NB4 (cell line): ENCODE data around the gene TAF10.

Experiments used
- DNase-seq: peaks from one replicate; pipeline ENCODE4 v3.0.0; 2010; ENCODE audit warnings: low read depth
- H3K4me3 ChIP-seq: one replicate; pipeline ENCODE4 v1.5.1; 2011; ENCODE audit warnings: mild to moderate bottlenecking, low read depth, low read length, moderate library complexity
- MAX ChIP-seq: IDR thresholded peaks from 2 replicates; pipeline ENCODE4 v1.6.1; 2011; ENCODE audit warnings: low read depth, low read length
- MYC ChIP-seq: IDR thresholded peaks from 2 replicates; pipeline ENCODE4 v1.6.1; 2011; ENCODE audit warnings: low read depth, low read length
- POLR2A ChIP-seq: IDR thresholded peaks from 2 replicates; pipeline ENCODE4 v1.6.1; 2011; ENCODE audit warnings: mild to moderate bottlenecking; ENCODE audit not compliant: insufficient read length; ENCODE audit errors: extremely low read depth
- TF ChIP-seq, protein P1 (sequence below): IDR thresholded peaks from one replicate; pipeline ENCODE4 v1.5.1; 2012; ENCODE audit warnings: low read depth, low read length

TAF10 gene

DNA sequence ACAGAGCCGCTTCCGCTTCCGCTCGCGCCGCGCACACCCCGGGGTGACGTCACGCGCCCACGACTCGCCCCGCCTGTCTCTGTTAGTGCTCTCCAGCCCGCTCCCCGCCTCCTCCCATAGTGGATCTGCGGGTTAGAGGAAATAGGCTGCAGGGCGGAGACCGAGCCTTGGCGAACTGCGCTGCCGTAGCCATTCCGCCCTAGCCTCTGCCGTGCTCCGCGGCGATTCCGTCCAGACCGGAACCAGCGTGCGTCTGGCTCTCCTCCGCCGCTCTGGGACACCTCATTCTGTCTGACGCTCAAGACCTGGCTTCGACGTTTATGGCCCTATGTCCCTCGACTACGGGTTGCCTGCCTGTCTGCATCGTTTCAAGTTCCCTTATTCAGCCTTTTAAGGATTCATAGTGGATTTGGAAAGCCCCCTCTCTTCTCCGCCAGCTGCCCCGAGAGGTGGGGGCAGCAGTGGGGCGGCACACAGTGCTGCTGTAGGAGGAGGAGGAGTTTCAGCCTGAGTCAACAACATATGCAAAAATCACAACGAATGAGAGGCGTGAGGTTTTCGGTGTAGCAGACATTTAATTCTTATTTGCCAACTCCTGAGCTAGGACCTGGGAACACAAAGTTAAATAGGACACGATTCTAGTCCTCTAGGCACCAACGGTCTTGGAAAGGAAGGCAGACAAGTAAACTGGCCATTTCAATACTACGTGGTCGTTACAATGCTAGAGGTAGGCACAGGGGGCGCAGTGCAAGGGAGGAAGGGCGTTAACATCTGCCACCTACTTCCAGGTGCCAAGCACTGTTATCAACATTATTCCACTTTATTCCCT lies at the start of gene TAF10:
TAF10 (minus strand) TSS at position 4 of the 829 bp plus-strand sequence. CDS start 27 bp downstream, outside the sequence.
- DNase-seq = peak; percentile 98
- TF ChIP-seq MYC = peak; percentile 59; the same call in 1 of the 2 replicates
- TF ChIP-seq POLR2A = peak; percentile 86
- TF ChIP-seq, protein P1, sequence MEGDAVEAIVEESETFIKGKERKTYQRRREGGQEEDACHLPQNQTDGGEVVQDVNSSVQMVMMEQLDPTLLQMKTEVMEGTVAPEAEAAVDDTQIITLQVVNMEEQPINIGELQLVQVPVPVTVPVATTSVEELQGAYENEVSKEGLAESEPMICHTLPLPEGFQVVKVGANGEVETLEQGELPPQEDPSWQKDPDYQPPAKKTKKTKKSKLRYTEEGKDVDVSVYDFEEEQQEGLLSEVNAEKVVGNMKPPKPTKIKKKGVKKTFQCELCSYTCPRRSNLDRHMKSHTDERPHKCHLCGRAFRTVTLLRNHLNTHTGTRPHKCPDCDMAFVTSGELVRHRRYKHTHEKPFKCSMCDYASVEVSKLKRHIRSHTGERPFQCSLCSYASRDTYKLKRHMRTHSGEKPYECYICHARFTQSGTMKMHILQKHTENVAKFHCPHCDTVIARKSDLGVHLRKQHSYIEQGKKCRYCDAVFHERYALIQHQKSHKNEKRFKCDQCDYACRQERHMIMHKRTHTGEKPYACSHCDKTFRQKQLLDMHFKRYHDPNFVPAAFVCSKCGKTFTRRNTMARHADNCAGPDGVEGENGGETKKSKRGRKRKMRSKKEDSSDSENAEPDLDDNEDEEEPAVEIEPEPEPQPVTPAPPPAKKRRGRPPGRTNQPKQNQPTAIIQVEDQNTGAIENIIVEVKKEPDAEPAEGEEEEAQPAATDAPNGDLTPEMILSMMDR = peak; percentile 61
- TF ChIP-seq MAX = peak; percentile 69
- peak within 1 kb of the TSS; percentile 86 for H3K4me3 ChIP-seq

DNA sequence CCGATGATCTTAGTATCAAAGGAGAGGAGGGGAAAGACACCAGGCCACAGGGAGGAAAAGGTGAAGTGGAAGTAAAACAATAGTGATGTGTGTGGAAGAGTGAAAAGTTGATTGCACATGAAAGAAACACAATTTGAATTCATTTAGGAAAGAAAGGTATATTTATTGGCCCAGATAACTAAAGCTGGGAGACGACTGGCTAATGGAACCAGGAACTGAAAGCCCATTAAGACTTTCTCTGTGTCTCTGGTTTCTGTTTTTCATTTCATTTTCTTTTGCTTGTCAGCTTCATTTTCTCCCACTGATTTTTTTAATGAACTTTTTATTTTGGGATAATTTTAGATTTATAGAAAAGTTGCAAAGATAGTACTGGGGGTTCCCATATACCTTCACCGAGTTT lies 48.7 kb upstream of the TAF10 start:
- TF ChIP-seq MAX = no peak
- TF ChIP-seq POLR2A = no peak
- TF ChIP-seq, protein P1 = no peak
- TF ChIP-seq MYC = no peak
- no peak overlapping the region for H3K4me3 ChIP-seq
- DNase-seq = no peak

DNA sequence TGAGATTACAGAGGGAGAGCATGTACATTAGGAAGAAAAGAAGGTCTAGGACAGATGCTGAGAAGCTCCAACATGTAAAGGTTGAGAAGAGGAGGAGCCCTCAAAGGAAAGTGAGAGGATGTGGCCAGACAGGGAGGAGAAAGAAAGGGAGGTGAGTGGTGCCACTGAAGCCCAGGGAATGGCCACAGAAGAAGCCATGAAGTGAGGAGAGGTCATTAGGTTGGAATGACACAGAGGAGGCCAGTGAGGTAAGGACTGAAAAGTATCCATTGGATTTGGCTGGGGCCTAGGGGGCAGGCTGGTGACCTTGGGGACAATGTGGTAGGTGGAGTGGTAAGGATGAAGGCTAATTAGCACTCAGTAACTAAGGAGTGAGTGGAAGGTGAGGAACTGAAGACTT lies 46.6 kb upstream of the TAF10 start:
- TF ChIP-seq, protein P1 = no peak
- TF ChIP-seq MYC (no peak), POLR2A (no peak), MAX (no peak)

GRCh38 chr11:6657346-6657745 lies 45.3 kb upstream of the TAF10 start:
- H3K4me3 ChIP-seq = no peak overlapping the region
- DNase-seq = no peak
- no peak for TF ChIP-seq POLR2A
- TF ChIP-seq, protein P1 = no peak

More for the DNA sequence above, 46.6 kb upstream of the TAF10 start:
- DNase-seq = no peak
- H3K4me3 ChIP-seq = no peak overlapping the region

GRCh38 chr11:6656936-6657335 lies 44.9 kb upstream of the TAF10 start:
- TF ChIP-seq MYC = no peak
- TF ChIP-seq MAX = no peak
- TF ChIP-seq, protein P1 = no peak
- no peak overlapping the region for H3K4me3 ChIP-seq
- no peak for DNase-seq
